NCI-H345 (cell line): Measurements from ENCODE around the gene CHST8.
"Not testable (repeated sequence)": the region's sequence is repeated elsewhere in the genome, so short reads cannot be mapped to it uniquely, and the experiment has no call there.

Source experiments
- DNase-seq: peaks from one replicate; lab custom pipeline; 2025; lab: John Stamatoyannopoulos, UW

The CHST8 gene

GRCh38 chr19:33618363-33618762 lies 3.4 kb upstream of the CHST8 start:
- not testable (repeated sequence) for DNase-seq

GRCh38 chr19:33618884-33619283 lies 2.9 kb upstream of the CHST8 start:
- DNase-seq = no peak

GRCh38 chr19:33620611-33621010 lies 1.1 kb upstream of the CHST8 start:
- DNase-seq = no peak

- DNase-seq = no peak
Measured at GRCh38 chr19:33621065-33621785, 528 bp upstream of the CHST8 start.

GRCh38 chr19:33622505-33622808 lies 704 bp downstream of the CHST8 start:
- no peak for DNase-seq

- DNase-seq = no peak
Measured at GRCh38 chr19:33622809-33623511, 1.2 kb downstream of the CHST8 start.

- DNase-seq = no peak
Measured at GRCh38 chr19:33624586-33624985, 2.8 kb downstream of the CHST8 start.

GRCh38 chr19:33627526-33627925 lies 5.8 kb downstream of the CHST8 start:
- DNase-seq = no peak

GRCh38 chr19:33627962-33628839 lies 6.4 kb downstream of the CHST8 start:
- DNase-seq = no peak

- DNase-seq = no peak
Measured at GRCh38 chr19:33628921-33629825, 7.4 kb downstream of the CHST8 start.

GRCh38 chr19:33629826-33630375 lies 8.1 kb downstream of the CHST8 start:
- DNase-seq = no peak

GRCh38 chr19:33630880-33631608 lies 9.3 kb downstream of the CHST8 start:
- DNase-seq = no peak

- DNase-seq = no peak
Measured at GRCh38 chr19:33631609-33631973, 9.8 kb downstream of the CHST8 start.

GRCh38 chr19:33634361-33635091 lies 12.8 kb downstream of the CHST8 start:
- DNase-seq = no peak

- DNase-seq = peak; percentile 51
Measured at GRCh38 chr19:33638167-33639034, 16.6 kb downstream of the CHST8 start.

- peak; percentile 72 for DNase-seq
Measured at GRCh38 chr19:33639035-33639681, 17.4 kb downstream of the CHST8 start.

GRCh38 chr19:33640773-33641172 lies 19.0 kb downstream of the CHST8 start:
- no peak for DNase-seq

GRCh38 chr19:33641261-33641660 lies 19.5 kb downstream of the CHST8 start:
- no peak for DNase-seq
